NCI-H128 (cell line): ENCODE data around the gene LHX5.
"Not testable (repeated sequence)": the region's sequence is repeated elsewhere in the genome, so short reads cannot be mapped to it uniquely, and the experiment has no call there.

Experiments used
- DNase-seq: peaks from one replicate; lab custom pipeline; 2025; ENCODE audit not compliant: unreplicated experiment; lab: John Stamatoyannopoulos, UW

LHX5 gene

GRCh38 chr12:113471619-113472171, at the start of gene LHX5:
Gene LHX5 (minus strand): TSS chr12:113471871. CDS start chr12:113471498, 373 bp downstream.
- no peak for DNase-seq

- DNase-seq: no peak
Measured at GRCh38 chr12:113519464-113520307, 48.0 kb upstream of the LHX5 start.

GRCh38 chr12:113515082-113515856, 43.6 kb upstream of the LHX5 start:
- no peak for DNase-seq

- no peak for DNase-seq
Measured at GRCh38 chr12:113514602-113515001, 42.9 kb upstream of the LHX5 start.

GRCh38 chr12:113512568-113512967, 40.9 kb upstream of the LHX5 start:
- DNase-seq: no peak

GRCh38 chr12:113506867-113507266, 35.2 kb upstream of the LHX5 start:
- DNase-seq: no peak

GRCh38 chr12:113505941-113506340, 34.3 kb upstream of the LHX5 start:
- no peak for DNase-seq

GRCh38 chr12:113504917-113505316, 33.2 kb upstream of the LHX5 start:
- DNase-seq: no peak

- DNase-seq: no peak
Measured at GRCh38 chr12:113500782-113501311, 29.2 kb upstream of the LHX5 start.

- DNase-seq: no peak
Measured at GRCh38 chr12:113500306-113500675, 28.6 kb upstream of the LHX5 start.

- DNase-seq: no peak
Measured at GRCh38 chr12:113498490-113498889, 26.8 kb upstream of the LHX5 start.

- DNase-seq: no peak
Measured at GRCh38 chr12:113497693-113498092, 26.0 kb upstream of the LHX5 start.

- DNase-seq: not testable (repeated sequence)
Measured at GRCh38 chr12:113495941-113496340, 24.3 kb upstream of the LHX5 start.

GRCh38 chr12:113488322-113488721, 16.7 kb upstream of the LHX5 start:
- no peak for DNase-seq

- no peak for DNase-seq
Measured at GRCh38 chr12:113486722-113487121, 15.1 kb upstream of the LHX5 start.

GRCh38 chr12:113485330-113485729, 13.7 kb upstream of the LHX5 start:
- DNase-seq: no peak

GRCh38 chr12:113482334-113482733, 10.7 kb upstream of the LHX5 start:
- no peak for DNase-seq

- DNase-seq: no peak
Measured at GRCh38 chr12:113480336-113480971, 8.8 kb upstream of the LHX5 start.

- no peak for DNase-seq
Measured at GRCh38 chr12:113479590-113480335, 8.1 kb upstream of the LHX5 start.

GRCh38 chr12:113479216-113479589, 7.5 kb upstream of the LHX5 start:
- DNase-seq: no peak
